ENCODE data around the gene LHX3.

- TF ChIP-seq CTCF (IDR thresholded peaks at IDR 0.05) = no peak
- no peak for TF ChIP-seq POLR2A (IDR thresholded peaks at IDR 0.05)
Observed at GRCh38 chr9:136231478-136232297, 26.8 kb upstream of the LHX3 start.

All from prostate gland (tissue), 2 donors.